Endothelial cell of umbilical vein (primary cell): ENCODE measurements around the gene IFIT5. TPM values are rescaled to one million over a fixed set of nuclear protein-coding genes. Genes with fewer than 3 reads are reported as not detected.

Source experiments
- BruUV-seq: library from RNA; stranded (reverse); fragments of 400-500 nt; replicated peaks from 2 replicates; lab custom pipeline; 2021; lab: Mats Ljungman, UMichigan
- CTCF ChIA-PET: fragments of 300-600, 350-600 bp; sonication (Branson Sonifier 250); formaldehyde crosslinking; loops from one replicate; lab custom pipeline; 2021; ENCODE audit warnings: antibody characterized with exemption, inconsistent platforms; lab: Charles Lee
- POLR2A ChIA-PET: fragments of 300-600, 350-600 bp; sonication (Branson Sonifier 250); formaldehyde crosslinking; loops from one replicate; lab custom pipeline; 2021; ENCODE audit warnings: antibody characterized with exemption, inconsistent platforms; lab: Charles Lee
- DNase-seq: peaks from one replicate; pipeline ENCODE4 v3.0.0-alpha.2; 2011; ENCODE audit warnings: low read depth, low spot score
- FAIRE-seq: peaks from 2 replicates; lab custom pipeline; 2011; peaks lifted over from hg19 to GRCh38; lab: Jason Lieb, UNC
- H2AFZ ChIP-seq: 2 replicates; pipeline ENCODE4 v1.6.0; 2012; ENCODE audit warnings: low read depth, low read length, control low read depth, inconsistent platforms
- H3K27ac ChIP-seq: 2 replicates; pipeline ENCODE4 v1.5.1; 2011; ENCODE audit warnings: low read depth, mild to moderate bottlenecking, control low read depth, low read length, moderate library complexity; ENCODE audit not compliant: insufficient read depth
- H3K27me3 ChIP-seq, 2 experiments: 2 replicates each; pipeline versions ENCODE4 v1.6.0 to v1.6.1; 2011; ENCODE audit warnings: low read length in 2 of 2, mixed read lengths in 1 of 2; ENCODE audit not compliant: control insufficient read depth in 2 of 2, insufficient read depth in 2 of 2
- H3K36me3 ChIP-seq, 2 experiments: 2 replicates in 1 of 2; 3 replicates in 1 of 2; pipeline ENCODE4 v1.5.1; 2011; ENCODE audit warnings: low read length in 2 of 2, mild to moderate bottlenecking in 1 of 2, moderate library complexity in 1 of 2; ENCODE audit not compliant: control insufficient read depth in 2 of 2, insufficient read depth in 2 of 2; ENCODE audit errors: extremely low read depth in 1 of 2
- H3K4me1 ChIP-seq: 3 replicates; pipeline ENCODE4 v1.5.1; 2011; ENCODE audit warnings: mild to moderate bottlenecking, low read length; ENCODE audit not compliant: control insufficient read depth, insufficient read depth; ENCODE audit errors: extremely low read depth
- H3K4me2 ChIP-seq: 2 replicates; pipeline ENCODE4 v1.6.1; 2011; ENCODE audit warnings: low read length, control low read depth, mixed read lengths; ENCODE audit not compliant: insufficient read depth
- H3K4me3 ChIP-seq, 3 experiments: fragments of 200-600 bp in 1 of 3; sonication (generic), shearing (Covaris generic) in 1 of 3; replicated peaks in 1 of 3; 2 replicates each; pipeline ENCODE4 v1.5.1; 2011 to 2016; ENCODE audit warnings: control low read depth in 3 of 3, low read length in 3 of 3, mild to moderate bottlenecking in 2 of 3, inconsistent platforms in 1 of 3, low read depth in 1 of 3, moderate library complexity in 1 of 3; ENCODE audit not compliant: insufficient read depth in 1 of 3
- H3K79me2 ChIP-seq: 2 replicates; pipeline ENCODE4 v1.6.0; 2012; ENCODE audit warnings: low read length, inconsistent platforms; ENCODE audit not compliant: control insufficient read depth, insufficient read depth
- H3K9ac ChIP-seq: replicated peaks from 2 replicates; pipeline ENCODE3; 2011; ENCODE audit warnings: low read length, control low read depth; ENCODE audit not compliant: insufficient read depth; ENCODE audit errors: extremely low read depth
- H3K9me1 ChIP-seq: replicated peaks from 3 replicates; pipeline ENCODE4 v1.6.0; 2011; ENCODE audit warnings: mild to moderate bottlenecking, low read length; ENCODE audit not compliant: control insufficient read depth, insufficient read depth; ENCODE audit errors: extremely low read depth
- H3K9me3 ChIP-seq: replicated peaks from 2 replicates; pipeline ENCODE4 v1.5.1; 2012; ENCODE audit warnings: low read length, inconsistent platforms; ENCODE audit not compliant: control insufficient read depth, insufficient read depth
- H4K20me1 ChIP-seq: replicated peaks from 2 replicates; pipeline ENCODE3; 2011; ENCODE audit warnings: mild to moderate bottlenecking, low read length; ENCODE audit not compliant: control insufficient read depth, insufficient read depth; ENCODE audit errors: extremely low read depth
- CTCF ChIP-seq, 2 donors: IDR thresholded peaks; 1 replicate in 1 of 2; 2 replicates in 1 of 2; pipeline ENCODE4 v1.5.1; 2011; ENCODE audit warnings: low read length in 2 of 2, mild to moderate bottlenecking in 2 of 2, moderate library complexity in 2 of 2, control low read depth in 1 of 2, inconsistent platforms in 1 of 2, low read depth in 1 of 2; ENCODE audit not compliant: insufficient read depth in 1 of 2; ENCODE audit errors: extremely low read depth in 1 of 2
- FOS ChIP-seq: IDR thresholded peaks from 2 replicates; pipeline ENCODE4 v1.6.1; 2011; ENCODE audit warnings: mild to moderate bottlenecking, low read length, moderate library complexity, borderline replicate concordance; ENCODE audit not compliant: insufficient read depth
- GATA2 ChIP-seq: IDR thresholded peaks from 2 replicates; pipeline ENCODE4 v1.7.0; 2011; ENCODE audit warnings: low read depth, mild to moderate bottlenecking, moderate library complexity, mixed read lengths, low read length; ENCODE audit not compliant: insufficient read length, insufficient read depth
- MAX ChIP-seq: IDR thresholded peaks from 2 replicates; pipeline ENCODE4 v1.6.1; 2011; ENCODE audit not compliant: insufficient read depth, insufficient read length
- MYC ChIP-seq: IDR thresholded peaks from one replicate; pipeline ENCODE4 v1.6.1; 2011; ENCODE audit warnings: mild to moderate bottlenecking, low read depth, low read length
- POLR2A ChIP-seq: IDR thresholded peaks from 2 replicates; pipeline ENCODE4 v1.6.1; 2012; ENCODE audit warnings: low read depth, mild to moderate bottlenecking, control low read depth, low read length
- dilution Hi-C: fragments of 300-500 bp; cut with MboI; formaldehyde crosslinking; loops from one replicate; pipeline ENCODE4 v1.15.0; 2019; ENCODE audit warnings: low sequenced_read_pairs; ENCODE audit not compliant: extremely low pct_ligation_motif_present
- intact Hi-C: fragments of 100-400 bp; cut with micrococcal nuclease; formaldehyde crosslinking; loops from one replicate; pipeline ENCODE4 v1.10.0; 2022
- polyA plus RNA-seq, 4 experiments: library from polyadenylated mRNA; depleted of rRNA in 3 of 4; stranded (reverse) in 3 of 4; unstranded in 1 of 4; fragments of >200 nt; gene quantifications; 2 replicates each; pipeline versions ENCODE4 v1.2.1 to v1.2.3, GENCODE V29; 2011 to 2012; ENCODE audit warnings: missing spikeins in 1 of 4
- total RNA-seq: library from RNA; stranded (reverse); gene quantifications from 2 replicates; pipeline ENCODE4 v1.2.3, GENCODE V29; 2021

IFIT5 gene
- total and polyA plus RNA-seq, 2 donors (not counting 3 experiments of a cell fraction or from before 2014, with no cell fraction given) = 1.0 to 3.2 TPM

DNA sequence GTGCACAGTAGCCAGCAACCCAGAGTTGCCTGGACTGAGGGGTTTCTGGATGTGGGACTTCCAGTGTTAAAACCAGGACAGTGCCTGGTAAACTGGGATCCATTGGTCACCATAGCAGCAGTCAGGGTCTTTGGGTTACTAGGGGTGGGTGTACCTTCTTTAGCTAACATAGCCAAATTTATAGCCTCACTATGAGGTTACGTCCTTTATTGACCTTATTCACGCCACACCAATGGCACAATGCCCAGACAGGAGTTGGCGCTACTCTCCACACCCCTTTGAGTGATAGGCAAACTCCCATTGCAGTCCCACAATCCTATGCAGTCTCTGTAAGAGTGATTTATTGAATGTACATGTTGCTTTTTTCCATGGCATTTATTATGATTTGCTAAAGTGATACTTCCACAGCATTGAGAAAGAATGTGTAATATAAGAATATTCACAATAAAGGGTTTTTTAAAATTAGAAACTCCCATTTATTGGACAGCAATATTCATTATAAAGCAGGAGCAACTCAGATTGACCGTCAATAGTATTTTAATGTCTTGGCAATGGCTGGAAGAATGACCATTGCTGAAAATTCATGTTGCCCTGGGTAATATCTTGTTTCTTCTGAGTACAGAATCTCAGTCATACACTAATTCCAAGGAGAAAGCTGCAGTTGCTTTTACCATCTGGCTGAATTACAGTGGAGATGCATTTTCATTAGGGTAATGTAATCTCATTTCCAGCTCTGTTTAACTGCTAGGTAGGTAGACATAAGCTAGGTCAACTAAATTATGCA, 26.1 kb downstream of the IFIT5 start:
- Histone ChIP-seq H3K9me3 (no peaks in the 10 kb centered on the region), H2AFZ (no peak overlapping the region), H3K27me3 (no peaks in the 10 kb centered on the region), H3K9ac (no peak overlapping the region), H3K4me2 (no peak overlapping the region), H3K4me3 (no peak overlapping the region), H3K27ac (no peak overlapping the region), H4K20me1 (no peaks in the 10 kb centered on the region), H3K36me3 (no peaks in the 10 kb centered on the region), H3K79me2 (no peaks in the 10 kb centered on the region), H3K4me1 (peaks cover 4% of the 10 kb centered on the region), H3K9me1 (no peaks in the 10 kb centered on the region)
- ChIA-PET POLR2A (no interaction called here), CTCF (interaction anchor here (1.0 kb wide), 1 partner anchor 22 kb away, joined by 3 read pairs; no protein-coding TSS in a partner anchor)
- DNase-seq (no peak), FAIRE-seq (no peak)
- BruUV-seq = no TSS peak
- dilution Hi-C loops = no loop called here
- TF ChIP-seq GATA2 (no peak), POLR2A (no peak), MYC (no peak), FOS (no peak), CTCF (IDR thresholded peaks at IDR 0.05; ENCODE audit: extremely low read depth in 1 of 2, insufficient read depth in 1 of 2, low read depth in 1 of 2, low read length in 2 of 2) (no peak), MAX (no peak)
- intact Hi-C loops = no loop called here
